Mononuclear cell (primary cell): ENCODE data around the gene SLC16A8. TPM values are rescaled to one million over a fixed set of nuclear protein-coding genes. Genes with fewer than 3 reads are reported as not detected.

Source experiments
- H3K27me3 ChIP-seq: 2 replicates; pipeline ENCODE4 v1.6.0; 2011; ENCODE audit warnings: low read length, control low read depth; ENCODE audit not compliant: insufficient read depth
- H3K4me1 ChIP-seq: 2 replicates; pipeline ENCODE4 v1.5.1; 2011; ENCODE audit warnings: mild to moderate bottlenecking, low read length, control low read depth; ENCODE audit not compliant: insufficient read depth
- H3K4me3 ChIP-seq: 2 replicates; pipeline ENCODE4 v1.5.1; 2011; ENCODE audit warnings: mild to moderate bottlenecking, low read length, moderate library complexity
- H3K9me3 ChIP-seq: 2 replicates; pipeline ENCODE4 v1.5.1; 2011; ENCODE audit warnings: low read depth, mild to moderate bottlenecking, control low read depth, low read length
- total RNA-seq: library from RNA; depleted of rRNA; stranded (reverse); fragments of >200 nt; gene quantifications from one replicate; pipeline ENCODE4 v1.2.3, GENCODE V29; 2012

The SLC16A8 gene
- total RNA-seq: not detected

- H3K4me3 ChIP-seq: no peak within 1 kb of the TSS
- peaks cover 27% of the 10 kb centered on the region for H3K27me3 ChIP-seq
- H3K4me1 ChIP-seq: peaks cover 11% of the 10 kb centered on the region
Observed at GRCh38 chr22:38083931-38084631, at the start of gene SLC16A8. SLC16A8 (minus strand) TSS chr22:38084184; CDS start chr22:38082873, 1,311 bp downstream.

GRCh38 chr22:38133331-38133730, 49.3 kb upstream of the SLC16A8 start:
- H3K4me1 ChIP-seq: no peaks in the 10 kb centered on the region
- H3K9me3 ChIP-seq: no peaks in the 10 kb centered on the region
- no peaks in the 10 kb centered on the region for H3K27me3 ChIP-seq
- no peak overlapping the region for H3K4me3 ChIP-seq

More at GRCh38 chr22:38083931-38084631, at the start of gene SLC16A8:
- H3K9me3 ChIP-seq: no peaks in the 10 kb centered on the region

- Histone ChIP-seq H3K27me3 (no peaks in the 10 kb centered on the region), H3K9me3 (no peaks in the 10 kb centered on the region), H3K4me1 (no peaks in the 10 kb centered on the region), H3K4me3 (no peak overlapping the region)
Observed at GRCh38 chr22:38132794-38133193, 48.8 kb upstream of the SLC16A8 start.

GRCh38 chr22:38132136-38132535, 48.2 kb upstream of the SLC16A8 start:
- H3K4me1 ChIP-seq: no peaks in the 10 kb centered on the region
- no peaks in the 10 kb centered on the region for H3K27me3 ChIP-seq
- no peaks in the 10 kb centered on the region for H3K9me3 ChIP-seq

GRCh38 chr22:38131399-38131798, 47.4 kb upstream of the SLC16A8 start:
- H3K4me1 ChIP-seq: no peaks in the 10 kb centered on the region
- H3K4me3 ChIP-seq: no peak overlapping the region
- H3K27me3 ChIP-seq: no peaks in the 10 kb centered on the region
- H3K9me3 ChIP-seq: no peaks in the 10 kb centered on the region

More at GRCh38 chr22:38132136-38132535, 48.2 kb upstream of the SLC16A8 start:
- no peak overlapping the region for H3K4me3 ChIP-seq

GRCh38 chr22:38129856-38130255, 45.9 kb upstream of the SLC16A8 start:
- Histone ChIP-seq H3K4me3 (no peak overlapping the region), H3K4me1 (no peaks in the 10 kb centered on the region), H3K9me3 (no peaks in the 10 kb centered on the region), H3K27me3 (no peaks in the 10 kb centered on the region)

- Histone ChIP-seq H3K27me3 (no peaks in the 10 kb centered on the region), H3K9me3 (no peaks in the 10 kb centered on the region), H3K4me3 (no peak overlapping the region), H3K4me1 (no peaks in the 10 kb centered on the region)
Observed at GRCh38 chr22:38129021-38129420, 45.0 kb upstream of the SLC16A8 start.

GRCh38 chr22:38127869-38128268, 43.9 kb upstream of the SLC16A8 start:
- Histone ChIP-seq H3K4me1 (no peaks in the 10 kb centered on the region), H3K9me3 (no peaks in the 10 kb centered on the region), H3K4me3 (no peak overlapping the region), H3K27me3 (no peaks in the 10 kb centered on the region)

GRCh38 chr22:38126928-38127668, 43.1 kb upstream of the SLC16A8 start:
- H3K4me1 ChIP-seq: no peaks in the 10 kb centered on the region
- no peaks in the 10 kb centered on the region for H3K9me3 ChIP-seq
- H3K4me3 ChIP-seq: no peak overlapping the region
- no peaks in the 10 kb centered on the region for H3K27me3 ChIP-seq

- H3K4me3 ChIP-seq: no peak overlapping the region
- no peaks in the 10 kb centered on the region for H3K9me3 ChIP-seq
- H3K27me3 ChIP-seq: no peaks in the 10 kb centered on the region
- H3K4me1 ChIP-seq: no peaks in the 10 kb centered on the region
Observed at GRCh38 chr22:38125751-38126201, 41.8 kb upstream of the SLC16A8 start.

GRCh38 chr22:38125038-38125610, 41.1 kb upstream of the SLC16A8 start:
- H3K4me3 ChIP-seq: no peak overlapping the region
- no peaks in the 10 kb centered on the region for H3K4me1 ChIP-seq
- H3K27me3 ChIP-seq: no peaks in the 10 kb centered on the region
- no peaks in the 10 kb centered on the region for H3K9me3 ChIP-seq

- no peaks in the 10 kb centered on the region for H3K9me3 ChIP-seq
- H3K4me1 ChIP-seq: no peaks in the 10 kb centered on the region
- no peak overlapping the region for H3K4me3 ChIP-seq
- no peaks in the 10 kb centered on the region for H3K27me3 ChIP-seq
Observed at GRCh38 chr22:38124236-38124974, 40.4 kb upstream of the SLC16A8 start.

GRCh38 chr22:38122616-38123015, 38.6 kb upstream of the SLC16A8 start:
- no peaks in the 10 kb centered on the region for H3K4me1 ChIP-seq
- no peaks in the 10 kb centered on the region for H3K27me3 ChIP-seq
- no peak overlapping the region for H3K4me3 ChIP-seq
- no peaks in the 10 kb centered on the region for H3K9me3 ChIP-seq

- Histone ChIP-seq H3K9me3 (no peaks in the 10 kb centered on the region), H3K4me3 (no peak overlapping the region), H3K27me3 (no peaks in the 10 kb centered on the region), H3K4me1 (no peaks in the 10 kb centered on the region)
Observed at GRCh38 chr22:38120359-38121110, 36.6 kb upstream of the SLC16A8 start.
